Bronchial epithelial cell (primary cell): Measurements from ENCODE around the gene CACHD1. TPM values are rescaled to one million over a fixed set of nuclear protein-coding genes. Genes with fewer than 3 reads are reported as not detected.
"Not testable (repeated sequence)": the region's sequence is repeated elsewhere in the genome, so short reads cannot be mapped to it uniquely, and the experiment has no call there.

Source experiments
- DNase-seq: peaks from one replicate; pipeline ENCODE4 v3.0.0-alpha.2; 2010; ENCODE audit warnings: low read depth
- FAIRE-seq: peaks from 2 replicates; lab custom pipeline; 2011; peaks lifted over from hg19 to GRCh38; lab: Jason Lieb, UNC
- H3K27me3 ChIP-seq: 2 replicates; pipeline ENCODE4 v1.5.1; 2011; ENCODE audit warnings: low read length; ENCODE audit not compliant: control insufficient read depth, insufficient read depth
- H3K36me3 ChIP-seq: 2 replicates; pipeline ENCODE4 v1.5.1; 2011; ENCODE audit warnings: low read length; ENCODE audit not compliant: control insufficient read depth, insufficient read depth
- H3K4me3 ChIP-seq: 2 replicates; pipeline ENCODE4 v1.5.1; 2011; ENCODE audit warnings: mild to moderate bottlenecking, low read depth, low read length, control low read depth
- total RNA-seq: library from RNA; depleted of rRNA; stranded (reverse); fragments of >200 nt; gene quantifications from 2 replicates; pipeline ENCODE4 v1.2.1, GENCODE V29; 2014
- TF ChIP-seq, protein P1 (sequence below): IDR thresholded peaks from 2 replicates; pipeline ENCODE4 v1.5.1; 2011; ENCODE audit warnings: mild to moderate bottlenecking, moderate library complexity, low read length, control low read depth, inconsistent platforms; ENCODE audit not compliant: insufficient read depth, severe bottlenecking

Gene CACHD1
- total RNA-seq, 1 donor from 2014 or later: 1.8 TPM

DNA sequence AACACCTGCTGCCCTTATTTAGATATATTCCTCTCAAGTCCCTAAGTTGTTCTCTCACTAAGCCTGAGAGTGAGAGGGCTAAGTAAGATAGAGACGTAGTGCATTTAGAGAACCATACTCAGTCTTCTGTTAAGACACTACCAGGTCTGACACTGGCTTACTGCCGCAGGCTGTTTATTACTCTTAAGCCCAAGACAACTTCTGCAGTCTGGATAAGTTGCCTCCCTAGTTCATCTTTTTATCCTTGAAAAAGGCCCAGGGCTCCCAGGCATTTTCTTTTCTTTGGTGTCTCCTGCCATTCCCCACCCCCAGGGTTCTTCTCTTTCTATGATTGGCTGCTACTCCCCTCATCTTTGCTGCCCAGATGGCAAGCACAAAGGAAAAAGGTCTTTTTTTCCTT is 38.7 kb downstream of the CACHD1 start:
- DNase-seq (no peak), FAIRE-seq (no peak)
- H3K27me3 ChIP-seq: no peaks in the 10 kb centered on the region
- no peak overlapping the region for H3K4me3 ChIP-seq
- H3K36me3 ChIP-seq: no peaks in the 10 kb centered on the region
- TF ChIP-seq, protein P1, sequence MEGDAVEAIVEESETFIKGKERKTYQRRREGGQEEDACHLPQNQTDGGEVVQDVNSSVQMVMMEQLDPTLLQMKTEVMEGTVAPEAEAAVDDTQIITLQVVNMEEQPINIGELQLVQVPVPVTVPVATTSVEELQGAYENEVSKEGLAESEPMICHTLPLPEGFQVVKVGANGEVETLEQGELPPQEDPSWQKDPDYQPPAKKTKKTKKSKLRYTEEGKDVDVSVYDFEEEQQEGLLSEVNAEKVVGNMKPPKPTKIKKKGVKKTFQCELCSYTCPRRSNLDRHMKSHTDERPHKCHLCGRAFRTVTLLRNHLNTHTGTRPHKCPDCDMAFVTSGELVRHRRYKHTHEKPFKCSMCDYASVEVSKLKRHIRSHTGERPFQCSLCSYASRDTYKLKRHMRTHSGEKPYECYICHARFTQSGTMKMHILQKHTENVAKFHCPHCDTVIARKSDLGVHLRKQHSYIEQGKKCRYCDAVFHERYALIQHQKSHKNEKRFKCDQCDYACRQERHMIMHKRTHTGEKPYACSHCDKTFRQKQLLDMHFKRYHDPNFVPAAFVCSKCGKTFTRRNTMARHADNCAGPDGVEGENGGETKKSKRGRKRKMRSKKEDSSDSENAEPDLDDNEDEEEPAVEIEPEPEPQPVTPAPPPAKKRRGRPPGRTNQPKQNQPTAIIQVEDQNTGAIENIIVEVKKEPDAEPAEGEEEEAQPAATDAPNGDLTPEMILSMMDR: no peak

DNA sequence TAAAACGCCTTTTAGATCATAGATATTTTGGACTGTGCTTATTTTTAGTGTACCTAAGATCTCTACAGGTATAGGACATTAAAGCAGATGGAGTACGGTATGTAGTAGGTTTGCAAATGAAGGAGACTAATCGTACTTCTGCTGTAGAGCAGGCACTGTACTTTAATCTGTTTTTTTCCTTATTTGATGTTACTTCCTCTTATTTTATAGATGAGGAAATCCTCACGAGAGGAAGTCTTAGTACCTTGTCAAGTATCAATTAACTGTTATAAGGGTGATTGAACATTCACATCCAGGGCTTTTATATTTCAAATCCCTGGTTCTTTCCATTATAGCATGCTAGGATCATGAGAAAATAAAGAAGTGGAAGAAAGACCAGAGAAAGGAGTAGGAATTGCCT is 41.1 kb downstream of the CACHD1 start:
- TF ChIP-seq, protein P1: no peak
- H3K27me3 ChIP-seq: no peaks in the 10 kb centered on the region
- no peak overlapping the region for H3K4me3 ChIP-seq
- FAIRE-seq (no peak), DNase-seq (no peak)
- H3K36me3 ChIP-seq: no peaks in the 10 kb centered on the region

DNA sequence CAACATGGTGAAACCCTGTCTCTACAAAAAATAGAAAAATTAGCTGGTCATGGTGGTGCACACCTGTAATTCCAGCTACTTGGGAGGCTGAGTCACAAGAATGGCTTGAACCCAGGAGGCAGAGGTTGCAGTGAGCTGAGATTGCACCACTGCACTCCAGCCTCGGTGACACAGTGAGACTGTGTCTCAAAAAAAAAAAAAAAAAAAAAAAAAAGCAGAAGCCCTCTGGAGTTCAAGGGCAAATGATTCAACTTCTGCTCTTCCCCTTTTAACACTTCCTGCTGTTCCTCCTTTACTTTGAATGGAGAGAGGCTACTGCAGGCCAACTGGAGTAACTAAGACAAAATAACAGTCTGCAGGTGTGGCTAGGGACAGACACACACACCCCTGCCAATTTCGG is 42.3 kb downstream of the CACHD1 start:
- DNase-seq, H3K4me3 ChIP-seq, H3K36me3 ChIP-seq, H3K27me3 ChIP-seq, FAIRE-seq: not testable (repeated sequence)

DNA sequence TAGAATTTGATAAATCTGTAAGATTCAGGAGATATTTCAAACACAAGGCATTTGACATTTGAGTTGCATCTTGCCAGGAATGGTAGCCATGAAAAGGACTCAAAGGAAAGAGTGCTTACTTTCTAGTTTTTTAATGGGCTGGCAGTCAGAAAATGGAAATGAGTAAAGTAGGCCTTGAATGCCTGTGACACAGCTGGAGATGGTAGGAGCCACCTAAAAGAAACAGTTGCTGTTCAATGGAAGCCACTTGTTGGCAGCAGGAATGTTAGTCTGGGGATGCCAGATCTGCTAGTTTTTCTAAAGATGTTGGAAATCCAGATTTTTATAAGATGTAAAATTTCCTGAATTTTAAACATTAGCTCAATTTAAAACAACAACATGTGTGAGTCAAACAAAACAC is 43.6 kb downstream of the CACHD1 start:
- FAIRE-seq (no peak), DNase-seq (no peak)
- no peaks in the 10 kb centered on the region for H3K27me3 ChIP-seq
- TF ChIP-seq, protein P1: no peak
- H3K36me3 ChIP-seq: no peaks in the 10 kb centered on the region
- H3K4me3 ChIP-seq: no peak overlapping the region

DNA sequence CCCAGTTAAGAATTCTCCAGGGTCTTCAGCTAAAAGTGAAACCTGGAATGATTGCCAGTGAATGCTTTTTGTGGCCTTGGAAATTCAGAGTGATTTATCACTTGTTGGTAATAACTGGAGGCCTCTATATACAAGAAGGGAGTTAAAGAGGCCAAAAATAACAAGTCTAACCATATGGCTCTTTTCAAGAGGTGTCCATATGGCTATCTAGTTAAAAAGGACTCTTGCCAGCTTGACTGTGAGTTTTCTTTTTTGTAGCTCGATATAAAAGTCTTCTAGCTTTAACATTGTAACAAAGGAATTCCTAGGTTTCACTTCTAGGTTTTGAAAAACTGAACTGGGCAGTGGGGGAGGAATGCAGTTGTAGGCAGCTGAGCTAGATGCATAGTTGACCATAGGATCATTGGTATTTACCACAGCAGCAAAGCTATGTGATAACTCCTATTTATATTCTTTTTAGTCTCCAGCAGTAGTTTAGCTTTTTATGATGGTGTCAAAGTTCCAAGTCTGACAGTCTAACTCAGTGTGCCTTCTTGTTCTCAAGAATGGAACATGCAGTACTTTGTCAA is 44.4 kb downstream of the CACHD1 start:
- Histone ChIP-seq H3K36me3 (no peaks in the 10 kb centered on the region), H3K4me3 (no peak overlapping the region), H3K27me3 (no peaks in the 10 kb centered on the region)
- DNase-seq (no peak), FAIRE-seq (no peak)
- TF ChIP-seq, protein P1: no peak

DNA sequence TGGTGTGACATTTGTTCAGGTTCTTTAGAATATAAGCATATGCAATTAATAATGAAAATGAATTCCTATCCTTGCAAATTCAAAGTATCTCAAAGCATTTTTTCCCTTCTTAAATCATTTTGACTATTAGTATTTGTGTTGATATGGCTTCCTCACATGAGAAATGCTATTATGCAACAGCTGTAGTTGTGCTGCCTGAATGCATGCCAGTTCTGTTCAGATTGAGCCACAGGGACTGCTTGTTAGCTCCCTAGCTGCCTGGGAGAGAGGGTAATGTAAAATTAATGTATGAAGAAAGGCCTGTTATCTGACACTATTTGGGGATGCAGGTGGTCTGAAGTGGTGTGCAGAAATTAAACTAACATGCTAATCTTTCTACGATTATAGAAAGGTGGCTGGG is 45.5 kb downstream of the CACHD1 start:
- no peaks in the 10 kb centered on the region for H3K27me3 ChIP-seq
- peak; percentile 49 for DNase-seq
- no peak overlapping the region for H3K4me3 ChIP-seq
- no peak for FAIRE-seq
- TF ChIP-seq, protein P1: no peak
- H3K36me3 ChIP-seq: no peaks in the 10 kb centered on the region
